Measurements from ENCODE around the gene BOC. TPM values are rescaled to one million over a fixed set of nuclear protein-coding genes. Genes with fewer than 3 reads are reported as not detected.
A peak's percentile ranks its signal among the peaks of the same experiment; 100 is the strongest.

BOC gene
- total and polyA plus RNA-seq, 2 experiments from 2014 or later: 18.4 to 21.6 TPM

- 85 to 90% methylated on average over 3 of the region's 3 CpGs for WGBS, 2 experiments (ENCODE audit: low coverage in 1 of 2, low lambda C conversion rate in 2 of 2, missing lambda C conversion rate in 2 of 2)
- in situ Hi-C loops (cut with MboI): loop anchor here (10.0 kb wide), 1 partner anchor 231 kb away; no protein-coding TSS in a partner anchor
- H3F3A ChIP-seq (ENCODE audit: insufficient read depth): peaks cover 20% of the 10 kb centered on the region
- H3K79me2 ChIP-seq (ENCODE audit: insufficient read depth): no peaks in the 10 kb centered on the region
- no peaks in the 10 kb centered on the region for H3K27me3 ChIP-seq (replicated peaks; ENCODE audit: insufficient read depth)
- H3K9me3 ChIP-seq (ENCODE audit: low read depth): no peaks in the 10 kb centered on the region
- H4K20me1 ChIP-seq (ENCODE audit: insufficient read depth): no peaks in the 10 kb centered on the region
- H2AFZ ChIP-seq: no peak overlapping the region
- no peak overlapping the region for H3K27ac ChIP-seq
- peaks cover 24% of the 10 kb centered on the region for H3K4me1 ChIP-seq (ENCODE audit: insufficient read depth)
- H3K9me2 ChIP-seq (ENCODE audit: insufficient read depth): no peaks in the 10 kb centered on the region
- H3K36me3 ChIP-seq (ENCODE audit: low read depth): 0 out of 2 replicates have a peak, but pooled peaks cover 3% of the 10 kb centered on the region
- no peak overlapping the region for H3K4me3 ChIP-seq
- DNase-seq: no peak
- no peak for TF ChIP-seq EZH2 (IDR thresholded peaks at IDR 0.05; ENCODE audit: insufficient read depth, poor library complexity, severe bottlenecking)
- TF ChIP-seq EZH2phosphoT487 (IDR thresholded peaks at IDR 0.05; ENCODE audit: insufficient read depth, low read depth): no peak
- no peak overlapping the region for H3K9ac ChIP-seq
- no peak overlapping the region for H3K4me2 ChIP-seq (ENCODE audit: unreplicated experiment)
Observed at GRCh38 chr3:113285741-113286140, 74.4 kb downstream of the BOC start.

- Histone ChIP-seq H3K4me3 (no peak overlapping the region), H3K9me2 (ENCODE audit: insufficient read depth) (no peaks in the 10 kb centered on the region), H4K20me1 (ENCODE audit: insufficient read depth) (no peaks in the 10 kb centered on the region), H3K4me1 (ENCODE audit: insufficient read depth) (peaks cover 24% of the 10 kb centered on the region), H2AFZ (no peak overlapping the region), H3K79me2 (ENCODE audit: insufficient read depth) (no peaks in the 10 kb centered on the region), H3K27ac (peak overlapping the region; percentile 88), H3K9ac (peak overlapping the region; percentile 67), H3K27me3 (replicated peaks; ENCODE audit: insufficient read depth) (no peaks in the 10 kb centered on the region), H3F3A (ENCODE audit: insufficient read depth) (peaks cover 20% of the 10 kb centered on the region), H3K4me2 (ENCODE audit: unreplicated experiment) (peak overlapping the region; percentile 52), H3K9me3 (ENCODE audit: low read depth) (no peaks in the 10 kb centered on the region), H3K36me3 (ENCODE audit: low read depth) (no peaks in the 10 kb centered on the region)
- in situ Hi-C loops (cut with MboI): loop anchor here (10.0 kb wide), 1 partner anchor 232 kb away; no protein-coding TSS in a partner anchor
- no peak for DNase-seq
- WGBS, 2 experiments (ENCODE audit: low coverage in 1 of 2, low lambda C conversion rate in 2 of 2, missing lambda C conversion rate in 2 of 2): 89 to 91% methylated on average over 6 of the region's 6 CpGs
- TF ChIP-seq EZH2phosphoT487 (IDR thresholded peaks at IDR 0.05; ENCODE audit: insufficient read depth, low read depth) (no peak), EZH2 (IDR thresholded peaks at IDR 0.05; ENCODE audit: insufficient read depth, poor library complexity, severe bottlenecking) (no peak)
Observed at GRCh38 chr3:113286524-113286923, 75.2 kb downstream of the BOC start.

- peaks cover 24% of the 10 kb centered on the region for H3K4me1 ChIP-seq (ENCODE audit: insufficient read depth)
- H3K9me3 ChIP-seq (ENCODE audit: low read depth): no peaks in the 10 kb centered on the region
- H3K27me3 ChIP-seq (replicated peaks; ENCODE audit: insufficient read depth): no peaks in the 10 kb centered on the region
- H3K36me3 ChIP-seq (ENCODE audit: low read depth): no peaks in the 10 kb centered on the region
- peak overlapping the region; percentile 52 for H3K4me2 ChIP-seq (ENCODE audit: unreplicated experiment)
- H3F3A ChIP-seq (ENCODE audit: insufficient read depth): peaks cover 20% of the 10 kb centered on the region
- WGBS, 2 experiments (ENCODE audit: low coverage in 1 of 2, low lambda C conversion rate in 2 of 2, missing lambda C conversion rate in 2 of 2): 21 to 24% methylated on average over 10 of the region's 10 CpGs
- H3K9ac ChIP-seq: peak overlapping the region; percentile 67
- peak; percentile 88 for DNase-seq
- in situ Hi-C loops (cut with MboI): loop anchor here (10.0 kb wide), 1 partner anchor 232 kb away; no protein-coding TSS in a partner anchor
- TF ChIP-seq EZH2phosphoT487 (IDR thresholded peaks at IDR 0.05; ENCODE audit: insufficient read depth, low read depth) (no peak), EZH2 (IDR thresholded peaks at IDR 0.05; ENCODE audit: insufficient read depth, poor library complexity, severe bottlenecking) (no peak)
- no peaks in the 10 kb centered on the region for H3K79me2 ChIP-seq (ENCODE audit: insufficient read depth)
- H2AFZ ChIP-seq: 0 out of 2 replicates have a peak overlapping the region, but pooled peaks have one; percentile 35
- H3K9me2 ChIP-seq (ENCODE audit: insufficient read depth): no peaks in the 10 kb centered on the region
- peak overlapping the region; percentile 88 for H3K27ac ChIP-seq
- no peak overlapping the region for H3K4me3 ChIP-seq
- no peaks in the 10 kb centered on the region for H4K20me1 ChIP-seq (ENCODE audit: insufficient read depth)
Observed at GRCh38 chr3:113287111-113287802, 75.9 kb downstream of the BOC start.

GRCh38 chr3:113287803-113288648 lies 76.7 kb downstream of the BOC start:
- Histone ChIP-seq H3F3A (ENCODE audit: insufficient read depth) (peaks cover 20% of the 10 kb centered on the region), H2AFZ (no peak overlapping the region), H3K36me3 (ENCODE audit: low read depth) (no peaks in the 10 kb centered on the region), H3K9me2 (ENCODE audit: insufficient read depth) (no peaks in the 10 kb centered on the region), H3K4me3 (no peak overlapping the region), H3K27me3 (replicated peaks; ENCODE audit: insufficient read depth) (no peaks in the 10 kb centered on the region), H3K27ac (peak overlapping the region; percentile 88), H4K20me1 (ENCODE audit: insufficient read depth) (no peaks in the 10 kb centered on the region), H3K4me1 (ENCODE audit: insufficient read depth) (peaks cover 24% of the 10 kb centered on the region), H3K4me2 (ENCODE audit: unreplicated experiment) (peak overlapping the region; percentile 52), H3K9ac (peak overlapping the region; percentile 67; the same call in 1 of the 2 replicates), H3K79me2 (ENCODE audit: insufficient read depth) (no peaks in the 10 kb centered on the region), H3K9me3 (ENCODE audit: low read depth) (no peaks in the 10 kb centered on the region)
- in situ Hi-C loops (cut with MboI): loop anchor here (10.0 kb wide), 1 partner anchor 233 kb away; no protein-coding TSS in a partner anchor
- 52 to 56% methylated on average over 5 of the region's 5 CpGs for WGBS, 2 experiments (ENCODE audit: low coverage in 1 of 2, low lambda C conversion rate in 2 of 2, missing lambda C conversion rate in 2 of 2)
- peak; percentile 70 for DNase-seq
- TF ChIP-seq EZH2phosphoT487 (IDR thresholded peaks at IDR 0.05; ENCODE audit: insufficient read depth, low read depth): no peak
- no peak for TF ChIP-seq EZH2 (IDR thresholded peaks at IDR 0.05; ENCODE audit: insufficient read depth, poor library complexity, severe bottlenecking)
